Prostate gland (tissue), 2 donors: Measurements from ENCODE around the gene CTDSP1. TPM values are rescaled to one million over a fixed set of nuclear protein-coding genes. Genes with fewer than 3 reads are reported as not detected.

Source experiments
- DNase-seq: peaks from one replicate; pipeline ENCODE4 v3.0.0-alpha.2; 2019; ENCODE audit warnings: low spot score
- H3K27ac ChIP-seq, 2 donors: fragments of 200-600 bp; sonication (generic); 2 replicates each; pipeline ENCODE4 v1.5.1; 2017 to 2019
- H3K27me3 ChIP-seq: fragments of 200-600 bp; sonication (generic); replicated peaks from 2 replicates; pipeline ENCODE4 v1.5.1; 2019; ENCODE audit not compliant: insufficient read depth
- H3K36me3 ChIP-seq, 2 donors: fragments of 200-600 bp; sonication (generic); 1 replicate in 1 of 2; 2 replicates in 1 of 2; pipeline versions ENCODE4 v1.5.1 to v1.8.1; 2017 to 2019
- H3K4me1 ChIP-seq: fragments of 200-600 bp; sonication (generic); replicated peaks from 2 replicates; pipeline ENCODE4 v1.5.1; 2019
- H3K4me3 ChIP-seq, 2 donors: fragments of 200-600 bp; sonication (generic); 2 replicates each; pipeline ENCODE4 v1.5.1; 2017 to 2019
- H3K9me3 ChIP-seq: fragments of 200-600 bp; sonication (generic); 2 replicates; pipeline ENCODE4 v1.5.1; 2017
- CTCF ChIP-seq, 4 experiments: fragments of 200-600 bp in 2 of 4; fragments of 450-650 bp in 2 of 4; sonication (generic) in 2 of 4; IDR thresholded peaks; 1 replicate in 3 of 4; 2 replicates in 1 of 4; pipeline ENCODE4 v1.5.1; 2016 to 2019; ENCODE audit warnings: antibody characterized with exemption in 4 of 4, mild to moderate bottlenecking in 2 of 4, moderate library complexity in 2 of 4
- POLR2A ChIP-seq: fragments of 450-650 bp; IDR thresholded peaks from one replicate; pipeline ENCODE4 v1.6.1; 2016; ENCODE audit warnings: antibody characterized with exemption, mild to moderate bottlenecking
- POLR2AphosphoS5 ChIP-seq: sonication (generic); formaldehyde crosslinking; IDR thresholded peaks from one replicate; pipeline ENCODE4 v1.6.1; 2017; ENCODE audit warnings: antibody characterized with exemption
- WGBS: methylation state at CpG from one replicate; pipeline ENCODE4 v1.1.5; 2018; 5-methylcytosine and 5-hydroxymethylcytosine counted together
- intact Hi-C: fragments of 100-400 bp; cut with DNase I; formaldehyde crosslinking; loops from one replicate; pipeline ENCODE4 v1.14.2; 2022
- total RNA-seq, 2 donors: library from RNA; depleted of rRNA; stranded (reverse); fragments of >200 nt; gene quantifications; one replicate each; pipeline ENCODE4 v1.1.0, GENCODE V29; 2016

Gene CTDSP1
- total RNA-seq, 2 donors from 2014 or later = 145 to 180 TPM

GRCh38 chr2:218406949-218407618, 7.4 kb downstream of the CTDSP1 start:
- no peaks in the 10 kb centered on the region for H3K9me3 ChIP-seq
- 3% methylated on average over 13 of the region's 13 CpGs for WGBS
- H3K4me1 ChIP-seq = peaks cover 19% of the 10 kb centered on the region
- peak; percentile 74 for DNase-seq
- H3K36me3 ChIP-seq = peaks cover 7 to 20% of the 10 kb centered on the region in 2 donors
- peak overlapping the region; percentile 27 to 35 for H3K4me3 ChIP-seq
- TF ChIP-seq CTCF (IDR thresholded peaks at IDR 0.05) (no peak), POLR2AphosphoS5 (peak; percentile 42), POLR2A (peak; percentile 29)
- H3K27me3 ChIP-seq = no peaks in the 10 kb centered on the region
- peak overlapping the region; percentile 92 to 99 for H3K27ac ChIP-seq
- intact Hi-C loops = loop anchor here (2.0 to 5.0 kb wide), 3 partner anchors 45 to 160 kb away; no protein-coding TSS in a partner anchor

- Histone ChIP-seq H3K4me1 (peaks cover 15% of the 10 kb centered on the region), H3K4me3 (no peak overlapping the region), H3K27ac (peak overlapping the region; percentile 92 to 99), H3K27me3 (no peaks in the 10 kb centered on the region), H3K36me3 (peaks cover 4 to 14% of the 10 kb centered on the region in 2 donors), H3K9me3 (no peaks in the 10 kb centered on the region)
- TF ChIP-seq POLR2AphosphoS5 = no peak
- TF ChIP-seq CTCF (IDR thresholded peaks at IDR 0.05) = no peak
- TF ChIP-seq POLR2A = no peak
- WGBS = 75% methylated on average over 8 of the region's 8 CpGs
- intact Hi-C loops = loop anchor here (2.0 to 5.0 kb wide), 3 partner anchors 45 to 159 kb away; no protein-coding TSS in a partner anchor
- DNase-seq = no peak
These were observed 8.0 kb downstream of the CTDSP1 start for GRCh38 chr2:218407717-218408116.

GRCh38 chr2:218418321-218418716, 18.7 kb downstream of the CTDSP1 start:
- DNase-seq = no peak
- Histone ChIP-seq H3K9me3 (no peaks in the 10 kb centered on the region), H3K36me3 (no peaks in the 10 kb centered on the region), H3K27me3 (no peaks in the 10 kb centered on the region), H3K4me3 (no peak overlapping the region), H3K27ac (no peak overlapping the region), H3K4me1 (no peaks in the 10 kb centered on the region)
- no peak for TF ChIP-seq POLR2A
- no peak for TF ChIP-seq POLR2AphosphoS5
- TF ChIP-seq CTCF (IDR thresholded peaks at IDR 0.05) = no peak
- intact Hi-C loops = no loop called here
- 96% methylated on average over 5 of the region's 5 CpGs for WGBS

- H3K36me3 ChIP-seq = no peaks in the 10 kb centered on the region
- TF ChIP-seq POLR2A = no peak
- TF ChIP-seq POLR2AphosphoS5 = no peak
- TF ChIP-seq CTCF (IDR thresholded peaks at IDR 0.05) = no peak
- DNase-seq = no peak
- no peak within 1 kb of the TSS for H3K4me3 ChIP-seq
- 81% methylated on average over 8 of the region's 9 CpGs for WGBS
- intact Hi-C loops = no loop called here
- H3K27ac ChIP-seq = no peak within 1 kb of the TSS
- H3K27me3 ChIP-seq = no peaks in the 10 kb centered on the region
- no peaks in the 10 kb centered on the region for H3K4me1 ChIP-seq
- no peaks in the 10 kb centered on the region for H3K9me3 ChIP-seq
These were observed 19.2 kb downstream of the CTDSP1 start, which contains the start of gene VIL1 for GRCh38 chr2:218418717-218419458. VIL1 (plus strand) TSS chr2:218419123; CDS start chr2:218423779, 4,656 bp downstream.
